PC-3 (cell line): Measurements from ENCODE around the gene KCTD12. TPM values are rescaled to one million over a fixed set of nuclear protein-coding genes. Genes with fewer than 3 reads are reported as not detected.

Source experiments
- ATAC-seq: fragments of 200-7000 bp; cut with Tn5 transposase; 2 replicates; pipeline ENCODE4 v1.9.1; 2020; ENCODE audit warnings: mild to moderate bottlenecking, moderate library complexity
- BruUV-seq: library from RNA; stranded (reverse); fragments of 400-500 nt; replicated peaks from 2 replicates; lab custom pipeline; 2021; lab: Mats Ljungman, UMichigan
- CTCF ChIA-PET: fragments of 300-600 bp; sonication (Branson Sonifier 250); formaldehyde crosslinking; loops from one replicate; lab custom pipeline; 2022; ENCODE audit warnings: antibody characterized with exemption; lab: Charles Lee
- POLR2A ChIA-PET: fragments of 300-600 bp; sonication (Branson Sonifier 250); formaldehyde crosslinking; loops from one replicate; lab custom pipeline; 2022; ENCODE audit warnings: antibody characterized with exemption; ENCODE audit not compliant: unreplicated experiment; lab: Charles Lee
- DNase-seq: peaks from one replicate; pipeline ENCODE4 v3.0.0-alpha.2; 2015
- H2AFZ ChIP-seq: fragments of 300-600 bp; sonication (generic); 2 replicates; pipeline ENCODE4 v1.6.0; 2016; ENCODE audit warnings: antibody characterized with exemption, low read length
- H3F3A ChIP-seq: fragments of 300-600 bp; sonication (generic); one replicate; pipeline ENCODE4 v1.6.0; 2017; ENCODE audit warnings: antibody characterized with exemption, low read length, control low read depth, mild to moderate bottlenecking; ENCODE audit not compliant: unreplicated experiment
- H3K27ac ChIP-seq: fragments of 300-600 bp; sonication (generic); 2 replicates; pipeline ENCODE4 v1.5.1; 2016; ENCODE audit warnings: mild to moderate bottlenecking, low read length
- H3K27me3 ChIP-seq: fragments of 300-600 bp; sonication (generic); 2 replicates; pipeline ENCODE4 v1.6.1; 2016; ENCODE audit warnings: low read length, mixed read lengths
- H3K36me3 ChIP-seq: fragments of 300-600 bp; sonication (generic); 2 replicates; pipeline ENCODE4 v1.6.1; 2016; ENCODE audit warnings: low read depth, mixed run types, low read length, mixed read lengths
- H3K4me1 ChIP-seq: fragments of 300-600 bp; sonication (generic); 2 replicates; pipeline ENCODE4 v1.5.1; 2016; ENCODE audit warnings: low read length; ENCODE audit not compliant: insufficient read depth
- H3K4me2 ChIP-seq: fragments of 300-600 bp; sonication (generic); 2 replicates; pipeline ENCODE4 v1.6.0; 2016; ENCODE audit warnings: low read length
- H3K4me3 ChIP-seq: fragments of 300-600 bp; sonication (generic); 2 replicates; pipeline ENCODE4 v1.5.1; 2016; ENCODE audit warnings: mild to moderate bottlenecking, low read length, mixed read lengths
- H3K79me2 ChIP-seq: fragments of 300-600 bp; sonication (generic); 2 replicates; pipeline ENCODE4 v1.6.1; 2017; ENCODE audit warnings: low read length, mixed read lengths
- H3K9ac ChIP-seq: fragments of 300-600 bp; sonication (generic); 2 replicates; pipeline ENCODE4 v1.6.0; 2016; ENCODE audit warnings: mild to moderate bottlenecking, low read length
- H3K9me2 ChIP-seq: fragments of 300-600 bp; sonication (generic); replicated peaks from 2 replicates; pipeline ENCODE4 v1.6.1; 2016; ENCODE audit warnings: mixed run types, low read length, mixed read lengths
- H3K9me3 ChIP-seq: fragments of 300-600 bp; sonication (generic); 2 replicates; pipeline ENCODE4 v1.6.1; 2016; ENCODE audit warnings: low read length, mixed read lengths
- H4K20me1 ChIP-seq: fragments of 300-600 bp; sonication (generic); 2 replicates; pipeline ENCODE4 v1.6.1; 2016; ENCODE audit warnings: low read length, mixed read lengths
- CTCF ChIP-seq: fragments of 300-600 bp; sonication (generic); conservative IDR thresholded peaks from 2 replicates; pipeline ENCODE4 v1.5.1; 2017; ENCODE audit warnings: antibody characterized with exemption, low read depth, mild to moderate bottlenecking, low read length
- EZH2 ChIP-seq: fragments of 300-600 bp; sonication (generic); IDR thresholded peaks from one replicate; pipeline ENCODE4 v1.6.1; 2017; ENCODE audit warnings: antibody characterized with exemption, mild to moderate bottlenecking, low read length; ENCODE audit not compliant: unreplicated experiment
- EZH2phosphoT487 ChIP-seq: fragments of 300-600 bp; sonication (generic); IDR thresholded peaks from 2 replicates; pipeline ENCODE4 v1.6.1; 2018; ENCODE audit warnings: mild to moderate bottlenecking, antibody characterized with exemption, low read length, borderline replicate concordance
- intact Hi-C: fragments of 100-400 bp; cut with micrococcal nuclease; formaldehyde crosslinking; loops from 2 replicates; pipeline ENCODE4 v1.9.0; 2023
- total RNA-seq: library from RNA; depleted of rRNA; stranded (reverse); fragments of >200 nt; gene quantifications from 2 replicates; pipeline ENCODE4 v1.2.3, GENCODE V29; 2014

The KCTD12 gene
- total RNA-seq, 1 experiment from 2014 or later: 7.0 TPM

- Histone ChIP-seq H3K4me2 (peak overlapping the region; percentile 64; the same call in 1 of the 2 replicates), H3K9me2 (no peaks in the 10 kb centered on the region), H2AFZ (no peak overlapping the region), H3K9me3 (no peaks in the 10 kb centered on the region), H3K79me2 (peaks cover 15% of the 10 kb centered on the region), H3F3A (no peaks in the 10 kb centered on the region), H3K27me3 (no peaks in the 10 kb centered on the region), H4K20me1 (no peaks in the 10 kb centered on the region), H3K9ac (no peak overlapping the region), H3K27ac (peak overlapping the region; percentile 43; the same call in 1 of the 2 replicates), H3K4me3 (no peak overlapping the region), H3K36me3 (no peaks in the 10 kb centered on the region), H3K4me1 (peaks cover 27% of the 10 kb centered on the region)
- ChIA-PET POLR2A (interaction anchor here (0.7 kb wide), 1 partner anchor 57 kb away, joined by 10 read pairs; no protein-coding TSS in a partner anchor), CTCF (no interaction called here)
- BruUV-seq: no TSS peak
- TF ChIP-seq CTCF (no peak), EZH2 (no peak), EZH2phosphoT487 (no peak)
- no peak; the same call in 1 of the 2 replicates for ATAC-seq
- intact Hi-C loops: no loop called here
- no peak for DNase-seq
Measured at GRCh38 chr13:76879883-76880270, 6.3 kb downstream of the KCTD12 start.

GRCh38 chr13:76879203-76879882 is 6.9 kb downstream of the KCTD12 start:
- peaks cover 12% of the 10 kb centered on the region for H3K79me2 ChIP-seq
- no peak for TF ChIP-seq EZH2
- no peak for TF ChIP-seq CTCF
- TF ChIP-seq EZH2phosphoT487: no peak
- BruUV-seq: no TSS peak
- H4K20me1 ChIP-seq: no peaks in the 10 kb centered on the region
- no peak overlapping the region for H3K9ac ChIP-seq
- H3K9me2 ChIP-seq: no peaks in the 10 kb centered on the region
- ATAC-seq (peak; percentile 98), DNase-seq (peak; percentile 65)
- POLR2A ChIA-PET: interaction anchor here (0.7 kb wide), 1 partner anchor 56 kb away, joined by 10 read pairs; no protein-coding TSS in a partner anchor
- peaks cover 21% of the 10 kb centered on the region for H3K4me1 ChIP-seq
- no peaks in the 10 kb centered on the region for H3K27me3 ChIP-seq
- no peaks in the 10 kb centered on the region for H3F3A ChIP-seq
- no peaks in the 10 kb centered on the region for H3K9me3 ChIP-seq
- CTCF ChIA-PET: no interaction called here
- peak overlapping the region; percentile 43 for H3K27ac ChIP-seq
- H3K36me3 ChIP-seq: no peaks in the 10 kb centered on the region
- peak overlapping the region; percentile 40; the same call in 1 of the 2 replicates for H2AFZ ChIP-seq
- no peak overlapping the region for H3K4me3 ChIP-seq
- H3K4me2 ChIP-seq: peak overlapping the region; percentile 64
- intact Hi-C loops: no loop called here

- ATAC-seq: no peak
- intact Hi-C loops: no loop called here
Measured at GRCh38 chr13:76878043-76878442, 8.2 kb downstream of the KCTD12 start.

More at GRCh38 chr13:76878043-76878442, 8.2 kb downstream of the KCTD12 start:
- no peaks in the 10 kb centered on the region for H3K36me3 ChIP-seq
- no peaks in the 10 kb centered on the region for H4K20me1 ChIP-seq
- no peak overlapping the region for H2AFZ ChIP-seq
- no peak overlapping the region for H3K4me3 ChIP-seq
- BruUV-seq: no TSS peak
- no peaks in the 10 kb centered on the region for H3K9me2 ChIP-seq
- CTCF ChIA-PET: no interaction called here
- POLR2A ChIA-PET: interaction anchor here (0.5 kb wide), 1 partner anchor 62 kb away, joined by 3 read pairs; no protein-coding TSS in a partner anchor
- no peak overlapping the region for H3K27ac ChIP-seq
- no peaks in the 10 kb centered on the region for H3K9me3 ChIP-seq
- H3K4me1 ChIP-seq: peaks cover 14% of the 10 kb centered on the region
- no peak overlapping the region for H3K4me2 ChIP-seq
- H3F3A ChIP-seq: no peaks in the 10 kb centered on the region
- TF ChIP-seq EZH2: no peak
- no peak for TF ChIP-seq EZH2phosphoT487
- TF ChIP-seq CTCF: no peak
- H3K27me3 ChIP-seq: no peaks in the 10 kb centered on the region
- peaks cover 1% of the 10 kb centered on the region for H3K79me2 ChIP-seq
- no peak overlapping the region for H3K9ac ChIP-seq
- DNase-seq: no peak
